ENCODE measurements around the gene ANKIB1.
A peak's percentile ranks its signal among the peaks of the same experiment; 100 is the strongest.

Gene ANKIB1

GRCh38 chr7:92228100-92228499 lies 17.7 kb upstream of the ANKIB1 start:
- DNase-seq (ENCODE audit: low read depth): peak; percentile 18
- TF ChIP-seq CTCF (conservative IDR thresholded peaks at IDR 0.05; ENCODE audit: control insufficient read depth, insufficient read depth, low read depth, low read length): no peak
- H3K4me3 ChIP-seq (ENCODE audit: control insufficient read depth, low read depth, low read length): no peak overlapping the region

GRCh38 chr7:92228742-92229141 lies 17.0 kb upstream of the ANKIB1 start:
- DNase-seq (ENCODE audit: low read depth): no peak
- no peak for TF ChIP-seq CTCF (conservative IDR thresholded peaks at IDR 0.05; ENCODE audit: control insufficient read depth, insufficient read depth, low read depth, low read length)
- H3K4me3 ChIP-seq (ENCODE audit: control insufficient read depth, low read depth, low read length): no peak overlapping the region

- DNase-seq (ENCODE audit: low read depth): no peak
- TF ChIP-seq CTCF (conservative IDR thresholded peaks at IDR 0.05; ENCODE audit: control insufficient read depth, insufficient read depth, low read depth, low read length): no peak
Measured at GRCh38 chr7:92230547-92230946, 15.2 kb upstream of the ANKIB1 start.

GRCh38 chr7:92242972-92243371 lies 2.8 kb upstream of the ANKIB1 start:
- peak; percentile 16 for DNase-seq (ENCODE audit: low read depth)
- no peak overlapping the region for H3K4me3 ChIP-seq (ENCODE audit: control insufficient read depth, low read depth, low read length)
- no peak for TF ChIP-seq CTCF (conservative IDR thresholded peaks at IDR 0.05; ENCODE audit: control insufficient read depth, insufficient read depth, low read depth, low read length)

More at GRCh38 chr7:92230547-92230946, 15.2 kb upstream of the ANKIB1 start:
- no peak overlapping the region for H3K4me3 ChIP-seq (ENCODE audit: control insufficient read depth, low read depth, low read length)

GRCh38 chr7:92244808-92245486 lies 827 bp upstream of the ANKIB1 start:
- peak; percentile 27 for DNase-seq (ENCODE audit: low read depth)

GRCh38 chr7:92246360-92247101 lies 757 bp downstream of the ANKIB1 start:
- no peak for TF ChIP-seq CTCF (conservative IDR thresholded peaks at IDR 0.05; ENCODE audit: control insufficient read depth, insufficient read depth, low read depth, low read length)
- peak overlapping the region; percentile 80 for H3K4me3 ChIP-seq (ENCODE audit: control insufficient read depth, low read depth, low read length)
- DNase-seq (ENCODE audit: low read depth): peak; percentile 16

More at GRCh38 chr7:92244808-92245486, 827 bp upstream of the ANKIB1 start:
- H3K4me3 ChIP-seq (ENCODE audit: control insufficient read depth, low read depth, low read length): peak overlapping the region; percentile 80
- no peak for TF ChIP-seq CTCF (conservative IDR thresholded peaks at IDR 0.05; ENCODE audit: control insufficient read depth, insufficient read depth, low read depth, low read length)

Measured in fibroblast of mammary gland (primary cell).